ENCODE data around the gene CBLB. TPM values are rescaled to one million over a fixed set of nuclear protein-coding genes. Genes with fewer than 3 reads are reported as not detected.

Gene CBLB
- polyA plus RNA-seq, 1 experiment = 19.3 TPM

DNA sequence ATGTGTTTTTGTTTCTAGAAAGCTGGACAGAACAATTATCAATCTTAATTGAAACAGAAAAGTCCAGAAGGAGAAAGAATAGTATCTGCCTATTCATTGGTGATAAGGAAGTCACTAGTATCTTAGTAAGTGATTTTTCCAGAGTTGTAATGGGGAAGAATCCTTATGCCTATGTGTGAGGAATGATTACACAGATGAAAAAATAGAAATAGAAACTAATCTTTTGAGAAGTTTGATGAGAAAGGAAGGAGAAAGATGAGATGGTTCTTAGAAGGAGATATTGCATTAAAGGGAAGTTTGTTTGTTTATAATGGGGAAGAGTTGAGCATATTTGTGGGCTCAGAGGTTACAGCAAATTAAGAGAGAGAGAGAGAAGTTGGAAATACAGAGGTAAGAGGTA, 42.7 kb upstream of the CBLB start:
- Histone ChIP-seq H3K4me3 (ENCODE audit: low read depth, low read length) (no peak overlapping the region), H3K36me3 (ENCODE audit: control insufficient read depth, insufficient read depth, low read length) (no peaks in the 10 kb centered on the region), H3K27me3 (ENCODE audit: control insufficient read depth, insufficient read depth, low read length) (no peaks in the 10 kb centered on the region)
- TF ChIP-seq, protein P1, sequence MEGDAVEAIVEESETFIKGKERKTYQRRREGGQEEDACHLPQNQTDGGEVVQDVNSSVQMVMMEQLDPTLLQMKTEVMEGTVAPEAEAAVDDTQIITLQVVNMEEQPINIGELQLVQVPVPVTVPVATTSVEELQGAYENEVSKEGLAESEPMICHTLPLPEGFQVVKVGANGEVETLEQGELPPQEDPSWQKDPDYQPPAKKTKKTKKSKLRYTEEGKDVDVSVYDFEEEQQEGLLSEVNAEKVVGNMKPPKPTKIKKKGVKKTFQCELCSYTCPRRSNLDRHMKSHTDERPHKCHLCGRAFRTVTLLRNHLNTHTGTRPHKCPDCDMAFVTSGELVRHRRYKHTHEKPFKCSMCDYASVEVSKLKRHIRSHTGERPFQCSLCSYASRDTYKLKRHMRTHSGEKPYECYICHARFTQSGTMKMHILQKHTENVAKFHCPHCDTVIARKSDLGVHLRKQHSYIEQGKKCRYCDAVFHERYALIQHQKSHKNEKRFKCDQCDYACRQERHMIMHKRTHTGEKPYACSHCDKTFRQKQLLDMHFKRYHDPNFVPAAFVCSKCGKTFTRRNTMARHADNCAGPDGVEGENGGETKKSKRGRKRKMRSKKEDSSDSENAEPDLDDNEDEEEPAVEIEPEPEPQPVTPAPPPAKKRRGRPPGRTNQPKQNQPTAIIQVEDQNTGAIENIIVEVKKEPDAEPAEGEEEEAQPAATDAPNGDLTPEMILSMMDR (IDR thresholded peaks at IDR 0.05; ENCODE audit: insufficient read depth, low read depth, low read length) = no peak
- DNase-seq (ENCODE audit: low read depth) = no peak
- POLR2A ChIA-PET = no interaction called here
- CTCF ChIA-PET = no interaction called here

DNA sequence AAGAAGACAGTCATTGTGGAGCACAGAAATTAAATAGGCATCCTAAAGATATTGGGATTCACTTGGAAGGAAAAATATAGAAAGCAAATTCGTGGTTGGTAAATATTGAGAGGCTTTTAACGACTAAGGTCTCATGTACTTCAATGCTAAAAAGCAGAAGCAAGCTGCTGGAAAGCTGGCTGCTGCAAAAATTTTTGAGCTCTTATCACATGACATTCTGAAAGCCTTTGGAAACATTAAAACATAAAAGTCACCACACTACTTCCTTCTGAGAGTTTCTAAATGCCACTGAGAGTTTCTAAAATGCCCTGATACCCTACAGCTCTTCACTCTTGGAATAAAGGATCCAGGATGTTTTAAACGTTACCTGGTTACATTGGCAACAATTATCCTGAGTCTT, 39.0 kb upstream of the CBLB start:
- no peaks in the 10 kb centered on the region for H3K27me3 ChIP-seq (ENCODE audit: control insufficient read depth, insufficient read depth, low read length)
- TF ChIP-seq, protein P1 (IDR thresholded peaks at IDR 0.05; ENCODE audit: insufficient read depth, low read depth, low read length) = no peak
- no peak overlapping the region for H3K4me3 ChIP-seq (ENCODE audit: low read depth, low read length)
- no peaks in the 10 kb centered on the region for H3K36me3 ChIP-seq (ENCODE audit: control insufficient read depth, insufficient read depth, low read length)
- no peak for DNase-seq (ENCODE audit: low read depth)
- CTCF ChIA-PET = no interaction called here
- POLR2A ChIA-PET = no interaction called here

DNA sequence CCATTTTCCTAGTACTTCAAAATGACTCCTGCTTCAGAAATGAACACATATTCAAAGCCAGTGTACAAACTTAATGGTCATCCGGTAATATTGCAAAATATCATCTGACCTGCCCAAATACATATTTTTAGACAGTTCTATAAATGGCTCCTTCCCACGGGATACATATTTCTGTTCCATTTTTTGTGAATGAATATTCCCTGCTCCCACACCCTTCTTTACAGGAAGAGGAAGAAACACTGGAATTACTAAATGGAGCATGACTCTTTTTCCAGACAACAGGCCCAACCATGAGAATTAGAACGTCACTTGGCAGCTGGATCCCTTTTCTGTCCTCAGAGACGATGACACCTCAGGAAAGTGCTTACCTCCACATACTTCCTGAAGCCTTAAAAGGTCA, 38.0 kb upstream of the CBLB start:
- ChIA-PET CTCF (no interaction called here), POLR2A (no interaction called here)
- H3K36me3 ChIP-seq (ENCODE audit: control insufficient read depth, insufficient read depth, low read length) = no peaks in the 10 kb centered on the region
- no peak overlapping the region for H3K4me3 ChIP-seq (ENCODE audit: low read depth, low read length)
- TF ChIP-seq, protein P1 (IDR thresholded peaks at IDR 0.05; ENCODE audit: insufficient read depth, low read depth, low read length) = no peak
- DNase-seq (ENCODE audit: low read depth) = peak; percentile 28
- no peaks in the 10 kb centered on the region for H3K27me3 ChIP-seq (ENCODE audit: control insufficient read depth, insufficient read depth, low read length)

DNA sequence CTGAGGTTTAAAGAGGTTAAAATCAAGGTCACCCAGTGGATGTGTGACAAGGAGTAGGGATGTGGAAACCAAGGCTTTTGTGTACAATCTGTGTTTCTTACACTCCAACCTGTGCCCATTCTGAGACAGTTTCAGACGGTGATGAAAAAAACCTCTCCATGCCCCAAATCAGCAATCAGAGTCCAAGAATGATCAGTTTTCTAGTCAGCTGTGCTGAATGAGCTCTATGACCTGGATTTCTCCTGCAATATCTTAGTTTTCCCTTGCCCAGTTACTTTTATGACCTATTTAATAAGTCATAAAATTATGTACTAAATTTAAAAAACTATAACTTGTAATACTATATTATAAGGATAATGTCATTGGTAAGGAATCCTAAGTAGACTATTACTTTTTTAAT, 37.5 kb upstream of the CBLB start:
- Histone ChIP-seq H3K27me3 (ENCODE audit: control insufficient read depth, insufficient read depth, low read length) (no peaks in the 10 kb centered on the region), H3K36me3 (ENCODE audit: control insufficient read depth, insufficient read depth, low read length) (no peaks in the 10 kb centered on the region), H3K4me3 (ENCODE audit: low read depth, low read length) (no peak overlapping the region)
- POLR2A ChIA-PET = no interaction called here
- no peak for DNase-seq (ENCODE audit: low read depth)
- CTCF ChIA-PET = no interaction called here
- TF ChIP-seq, protein P1 (IDR thresholded peaks at IDR 0.05; ENCODE audit: insufficient read depth, low read depth, low read length) = no peak

DNA sequence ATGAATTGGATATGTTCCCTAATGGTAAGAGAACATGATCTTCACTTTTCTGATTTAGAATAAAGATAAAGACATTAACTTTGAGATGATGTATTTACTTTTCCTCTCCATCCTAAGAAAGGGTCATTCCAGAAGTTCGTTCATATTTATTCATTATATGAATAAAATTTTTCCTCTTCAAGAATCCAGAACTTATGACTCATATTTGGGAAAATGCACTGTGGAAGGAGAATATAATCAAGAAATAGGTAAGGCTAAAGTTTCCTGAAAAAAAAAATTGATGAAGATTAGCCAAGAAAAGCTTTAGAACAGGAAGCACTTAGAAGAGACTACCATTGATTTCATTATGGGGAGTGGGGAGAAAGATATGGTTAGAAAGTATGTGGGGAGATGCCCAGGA, 36.5 kb upstream of the CBLB start:
- no peak for DNase-seq (ENCODE audit: low read depth)
- POLR2A ChIA-PET = no interaction called here

More for the DNA sequence above, 36.5 kb upstream of the CBLB start:
- no peaks in the 10 kb centered on the region for H3K27me3 ChIP-seq (ENCODE audit: control insufficient read depth, insufficient read depth, low read length)
- H3K36me3 ChIP-seq (ENCODE audit: control insufficient read depth, insufficient read depth, low read length) = no peaks in the 10 kb centered on the region
- TF ChIP-seq, protein P1 (IDR thresholded peaks at IDR 0.05; ENCODE audit: insufficient read depth, low read depth, low read length) = no peak
- CTCF ChIA-PET = no interaction called here
- no peak overlapping the region for H3K4me3 ChIP-seq (ENCODE audit: low read depth, low read length)
